HAP-1 (cell line): ENCODE measurements around the gene SCFD2.

Source experiments
- DNase-seq, 2 experiments: peaks; one replicate each; pipeline ENCODE4 v3.0.0-alpha.2; 2016 to 2020; ENCODE audit warnings: low spot score in 2 of 2
- H3K27me3 ChIP-seq: fragments of 250-450 bp; sonication (Bioruptor Pico); 2 replicates; pipeline ENCODE4 v1.5.1; 2020; ENCODE audit warnings: low read depth, mild to moderate bottlenecking, moderate library complexity
- H3K36me3 ChIP-seq: fragments of 250-450 bp; sonication (Bioruptor Pico); replicated peaks from 2 replicates; pipeline ENCODE4 v1.5.1; 2020; ENCODE audit warnings: mild to moderate bottlenecking
- H3K4me1 ChIP-seq: fragments of 250-450 bp; sonication (Bioruptor Pico); 2 replicates; pipeline ENCODE4 v1.5.1; 2020; ENCODE audit warnings: mild to moderate bottlenecking
- H3K4me3 ChIP-seq: fragments of 250-450 bp; sonication (Bioruptor Pico); 2 replicates; pipeline ENCODE4 v1.5.1; 2020; ENCODE audit warnings: mild to moderate bottlenecking, moderate library complexity
- H3K9me3 ChIP-seq: fragments of 250-450 bp; sonication (Bioruptor Pico); 2 replicates; pipeline ENCODE4 v1.5.1; 2020; ENCODE audit warnings: mild to moderate bottlenecking, moderate library complexity
- in situ Hi-C: fragments of 300-500 bp; cut with MboI; formaldehyde crosslinking; loops from 3 replicates; pipeline ENCODE4 v1.14.3; 2020; ENCODE audit warnings: low sequenced_read_pairs, inconsistent platforms, mixed read lengths

The SCFD2 gene

GRCh38 chr4:52890521-52890791 lies 475.4 kb downstream of the SCFD2 start:
- DNase-seq = no peak
- in situ Hi-C loops = no loop called here

DNA sequence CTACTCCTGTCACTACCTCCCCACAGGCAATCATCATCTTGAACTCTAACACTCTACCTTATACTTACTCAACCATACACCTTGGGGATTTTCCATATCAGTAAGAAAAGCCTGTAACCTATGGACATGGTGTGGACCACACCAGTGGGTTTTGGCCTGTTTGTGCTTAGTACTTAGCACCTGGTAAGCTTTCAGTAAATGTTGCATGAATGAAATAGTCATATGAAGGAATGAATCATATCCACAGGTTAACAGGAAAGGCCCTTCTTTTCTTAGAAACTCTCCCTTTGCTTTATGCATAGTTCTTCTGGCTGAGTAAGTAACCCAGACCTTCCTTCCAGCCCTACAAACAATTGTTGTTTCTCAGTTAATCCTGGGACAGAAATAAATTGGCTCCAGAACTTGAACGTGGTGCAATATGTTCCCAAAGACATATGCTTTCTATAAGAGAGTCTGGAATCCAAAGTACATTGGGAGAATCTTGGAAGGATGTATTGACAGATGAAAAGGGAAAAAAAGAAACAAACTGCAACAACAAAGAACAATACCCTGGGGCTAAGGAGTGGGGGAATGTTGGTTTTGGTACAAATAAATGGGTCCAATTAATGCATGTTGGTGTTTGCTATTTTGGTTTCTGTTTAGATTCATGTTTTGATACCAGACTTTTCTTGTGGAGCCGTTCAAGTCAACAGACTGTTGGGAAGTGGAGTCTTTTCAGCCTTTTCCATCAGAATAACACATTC lies 475.9 kb downstream of the SCFD2 start:
- H3K27me3 ChIP-seq = no peaks in the 10 kb centered on the region
- H3K4me3 ChIP-seq = no peak overlapping the region
- H3K36me3 ChIP-seq = no peaks in the 10 kb centered on the region
- H3K4me1 ChIP-seq = no peaks in the 10 kb centered on the region
- in situ Hi-C loops = no loop called here
- H3K9me3 ChIP-seq = no peaks in the 10 kb centered on the region
- DNase-seq = no peak

More at GRCh38 chr4:52890521-52890791, 475.4 kb downstream of the SCFD2 start:
- H3K4me1 ChIP-seq = no peaks in the 10 kb centered on the region
- H3K9me3 ChIP-seq = no peaks in the 10 kb centered on the region
- no peak overlapping the region for H3K4me3 ChIP-seq
- H3K27me3 ChIP-seq = no peaks in the 10 kb centered on the region
- no peaks in the 10 kb centered on the region for H3K36me3 ChIP-seq

DNA sequence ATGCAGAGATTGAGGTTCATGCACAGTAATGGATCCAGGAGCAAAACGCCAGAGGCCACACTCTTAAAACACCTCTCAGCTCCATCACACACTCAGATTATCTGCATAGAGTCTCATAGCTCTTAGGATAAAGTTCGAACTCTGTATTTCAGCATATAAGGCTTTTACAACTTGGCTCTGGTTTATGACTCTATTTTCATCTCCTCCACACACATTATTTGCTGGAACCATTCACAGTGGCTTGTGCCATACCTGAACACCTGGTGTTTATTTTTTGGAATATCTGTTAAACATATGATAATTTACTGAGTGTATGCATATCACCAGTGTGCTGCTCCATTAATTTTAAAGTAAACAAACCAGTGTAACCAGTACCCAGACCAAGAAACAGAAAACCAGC lies 476.5 kb downstream of the SCFD2 start:
- Histone ChIP-seq H3K4me1 (no peaks in the 10 kb centered on the region), H3K36me3 (no peaks in the 10 kb centered on the region), H3K4me3 (no peak overlapping the region), H3K27me3 (no peaks in the 10 kb centered on the region), H3K9me3 (no peaks in the 10 kb centered on the region)
- DNase-seq = no peak
- in situ Hi-C loops = no loop called here

DNA sequence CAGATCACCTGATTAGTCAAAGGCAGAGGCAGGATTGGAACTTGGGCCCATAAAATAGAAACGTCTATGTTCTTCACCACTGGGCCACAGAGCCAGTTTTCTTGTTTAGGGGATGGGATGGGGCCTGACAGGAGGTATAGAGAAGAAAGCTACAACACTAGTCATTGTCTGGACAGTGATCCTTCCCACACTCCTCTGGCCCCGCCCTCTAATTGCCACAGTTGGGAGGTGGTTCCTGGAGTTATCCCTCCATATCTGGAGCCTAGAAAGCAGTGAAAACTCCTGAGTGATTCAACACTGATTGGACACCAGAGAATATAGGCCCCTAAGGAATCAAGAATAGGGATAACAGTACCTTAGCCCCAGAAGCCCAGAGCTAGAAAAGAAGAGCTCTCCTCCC lies 480.9 kb downstream of the SCFD2 start:
- H3K36me3 ChIP-seq = no peaks in the 10 kb centered on the region
- no peaks in the 10 kb centered on the region for H3K9me3 ChIP-seq
- no peaks in the 10 kb centered on the region for H3K27me3 ChIP-seq
- DNase-seq = no peak
- in situ Hi-C loops = no loop called here
- H3K4me3 ChIP-seq = no peak overlapping the region
- H3K4me1 ChIP-seq = no peaks in the 10 kb centered on the region

DNA sequence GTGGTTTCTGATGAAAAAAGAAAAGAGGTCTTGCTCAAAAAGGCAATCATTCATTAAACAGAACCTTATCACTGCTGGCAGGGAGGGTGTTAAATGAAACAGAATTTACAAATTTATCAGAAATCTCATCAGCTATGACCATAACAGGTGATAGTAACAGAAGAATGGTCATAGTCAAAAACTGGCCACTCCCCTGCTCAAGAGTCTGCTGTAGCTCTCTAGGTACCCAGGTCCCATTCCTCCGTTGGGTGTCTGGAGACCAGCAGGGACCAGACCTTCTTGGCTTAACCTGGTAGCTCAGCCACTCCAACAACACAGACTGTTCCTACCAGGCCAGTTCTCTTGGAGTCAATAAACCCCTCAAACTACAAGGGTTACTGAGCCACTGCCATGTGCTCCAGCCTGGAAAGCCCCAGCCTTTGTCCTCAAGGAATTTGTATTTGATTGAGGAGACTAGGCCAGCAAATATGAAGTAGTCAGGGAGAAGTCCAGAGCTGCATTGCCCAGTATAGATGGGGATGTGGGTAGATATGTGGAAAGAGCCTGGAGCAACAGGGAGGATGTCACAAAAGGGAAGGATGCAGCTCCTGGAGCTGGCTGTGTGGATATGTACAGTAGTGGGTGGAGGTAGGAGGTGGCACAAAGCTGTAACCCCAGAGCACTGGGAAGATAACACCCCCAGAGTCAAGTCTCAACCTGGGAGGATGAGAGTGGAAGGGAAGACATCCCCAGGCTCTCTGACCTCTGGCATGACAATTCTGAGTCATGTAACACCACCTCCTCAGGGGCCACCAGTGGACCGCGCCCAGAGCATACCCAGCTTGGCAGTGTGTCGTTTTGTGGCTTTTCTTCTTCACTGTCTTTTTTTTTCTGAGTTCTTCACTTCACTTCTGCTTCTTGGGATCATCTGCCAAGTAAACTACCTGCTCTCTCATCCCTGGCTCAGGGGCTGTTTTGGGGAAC lies 481.9 kb downstream of the SCFD2 start:
- Histone ChIP-seq H3K27me3 (no peaks in the 10 kb centered on the region), H3K9me3 (no peaks in the 10 kb centered on the region), H3K4me1 (no peaks in the 10 kb centered on the region), H3K36me3 (no peaks in the 10 kb centered on the region), H3K4me3 (no peak overlapping the region)
- in situ Hi-C loops = no loop called here
- no peak for DNase-seq

DNA sequence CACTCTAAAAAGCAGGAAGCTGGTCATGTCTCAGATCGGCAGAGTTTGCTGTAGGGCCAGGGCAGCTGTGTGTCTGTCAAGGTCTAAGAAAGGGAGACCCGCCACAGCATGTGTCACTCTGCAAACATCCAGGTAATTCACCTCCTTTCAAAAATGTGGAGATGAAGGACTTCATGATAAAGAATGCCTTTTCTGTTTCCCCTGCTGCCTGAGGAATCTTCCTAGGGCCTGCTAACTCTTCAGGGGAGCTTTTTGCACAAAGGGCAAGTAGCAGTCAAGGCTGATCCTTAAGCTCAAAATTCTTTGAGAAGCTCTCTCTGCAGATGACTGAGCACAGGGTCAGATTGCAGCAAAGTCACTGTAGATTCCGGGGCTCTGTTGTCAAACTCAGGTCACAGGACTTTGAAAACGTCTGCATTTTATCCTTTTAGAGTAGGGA lies 482.7 kb downstream of the SCFD2 start:
- Histone ChIP-seq H3K9me3 (no peaks in the 10 kb centered on the region), H3K27me3 (no peaks in the 10 kb centered on the region), H3K4me1 (no peaks in the 10 kb centered on the region), H3K4me3 (no peak overlapping the region), H3K36me3 (no peaks in the 10 kb centered on the region)
- in situ Hi-C loops = no loop called here
- no peak for DNase-seq

DNA sequence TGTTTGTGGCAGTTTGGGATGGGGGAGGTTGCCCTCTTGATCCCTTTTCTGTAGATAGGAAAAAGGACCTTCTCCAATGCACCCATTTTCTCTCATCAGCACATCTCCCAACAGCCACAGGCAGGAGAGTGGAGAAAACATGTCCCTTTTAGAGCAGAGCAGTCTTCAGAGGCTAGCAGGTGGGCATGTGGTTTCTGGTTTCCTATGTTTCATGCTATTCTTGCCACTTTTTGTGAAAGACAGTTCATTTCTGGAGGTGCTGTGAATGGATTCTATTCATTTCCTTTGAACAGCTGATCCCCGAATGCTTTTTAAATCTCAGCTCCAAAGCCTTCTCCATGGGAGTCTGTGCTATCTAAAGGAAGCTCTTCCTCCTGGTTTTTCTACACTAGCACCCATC lies 484.9 kb downstream of the SCFD2 start:
- H3K4me1 ChIP-seq = no peaks in the 10 kb centered on the region
- in situ Hi-C loops = no loop called here
- H3K9me3 ChIP-seq = no peaks in the 10 kb centered on the region
- no peak for DNase-seq
- H3K36me3 ChIP-seq = no peaks in the 10 kb centered on the region
- H3K27me3 ChIP-seq = no peaks in the 10 kb centered on the region
- no peak overlapping the region for H3K4me3 ChIP-seq

GRCh38 chr4:52879471-52879870 lies 486.4 kb downstream of the SCFD2 start:
- Histone ChIP-seq H3K4me1 (no peaks in the 10 kb centered on the region), H3K4me3 (no peak overlapping the region), H3K27me3 (no peaks in the 10 kb centered on the region), H3K9me3 (no peaks in the 10 kb centered on the region), H3K36me3 (no peaks in the 10 kb centered on the region)
- in situ Hi-C loops = no loop called here
- no peak for DNase-seq

GRCh38 chr4:52877694-52878093 lies 488.2 kb downstream of the SCFD2 start:
- H3K4me1 ChIP-seq = no peaks in the 10 kb centered on the region
- H3K36me3 ChIP-seq = no peaks in the 10 kb centered on the region
- H3K9me3 ChIP-seq = no peaks in the 10 kb centered on the region
- in situ Hi-C loops = no loop called here
- no peak overlapping the region for H3K4me3 ChIP-seq
- no peak for DNase-seq
- H3K27me3 ChIP-seq = no peaks in the 10 kb centered on the region

DNA sequence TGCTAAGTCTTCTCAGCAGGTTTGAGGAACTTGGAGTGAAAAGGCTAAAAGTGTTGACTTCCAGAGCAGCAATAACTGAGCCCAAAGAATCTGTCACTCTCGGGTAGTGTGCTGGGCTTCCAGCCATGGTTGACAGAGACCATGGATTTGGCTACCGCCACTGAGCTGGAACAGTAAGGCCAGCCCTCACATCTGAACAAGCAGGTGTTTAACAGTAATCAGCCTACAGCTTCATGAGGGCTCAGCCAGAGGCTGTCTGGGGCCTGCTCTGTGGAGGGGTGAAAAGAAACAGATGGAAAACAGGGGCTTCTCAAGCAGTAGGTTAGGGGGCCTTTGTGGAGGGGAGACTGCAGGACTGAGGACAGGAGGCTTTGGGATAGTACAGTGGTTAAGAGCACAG lies 488.8 kb downstream of the SCFD2 start:
- Histone ChIP-seq H3K4me1 (no peaks in the 10 kb centered on the region), H3K27me3 (no peaks in the 10 kb centered on the region), H3K9me3 (no peaks in the 10 kb centered on the region), H3K4me3 (no peak overlapping the region), H3K36me3 (no peaks in the 10 kb centered on the region)
- no peak for DNase-seq
- in situ Hi-C loops = no loop called here

- Histone ChIP-seq H3K36me3 (no peaks in the 10 kb centered on the region), H3K4me1 (no peaks in the 10 kb centered on the region), H3K9me3 (no peaks in the 10 kb centered on the region), H3K27me3 (no peaks in the 10 kb centered on the region), H3K4me3 (no peak overlapping the region)
- DNase-seq = no peak
- in situ Hi-C loops = no loop called here
Measured at GRCh38 chr4:52876069-52876468, 489.8 kb downstream of the SCFD2 start.

DNA sequence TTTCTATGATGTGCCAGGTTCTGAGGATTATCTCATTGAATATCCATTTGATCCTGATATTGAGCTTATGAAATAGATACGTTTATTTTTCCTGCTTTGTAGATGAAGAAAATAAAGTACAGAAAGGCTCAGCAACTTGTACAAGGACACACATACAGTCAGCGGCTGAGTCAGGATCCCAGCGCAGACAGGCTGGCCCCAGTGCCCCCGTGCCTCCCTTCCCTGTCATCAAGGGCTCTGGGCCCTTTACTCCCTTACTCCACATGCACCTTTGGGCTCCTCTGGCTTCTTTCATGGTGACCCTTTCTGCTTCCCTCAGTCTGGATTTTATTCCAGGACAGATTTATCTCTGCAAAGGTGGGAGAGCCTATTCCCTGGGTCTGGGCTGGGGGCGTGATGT lies 490.9 kb downstream of the SCFD2 start:
- Histone ChIP-seq H3K9me3 (no peaks in the 10 kb centered on the region), H3K36me3 (no peaks in the 10 kb centered on the region), H3K27me3 (no peaks in the 10 kb centered on the region), H3K4me1 (no peaks in the 10 kb centered on the region), H3K4me3 (no peak overlapping the region)
- in situ Hi-C loops = no loop called here
- DNase-seq = no peak

DNA sequence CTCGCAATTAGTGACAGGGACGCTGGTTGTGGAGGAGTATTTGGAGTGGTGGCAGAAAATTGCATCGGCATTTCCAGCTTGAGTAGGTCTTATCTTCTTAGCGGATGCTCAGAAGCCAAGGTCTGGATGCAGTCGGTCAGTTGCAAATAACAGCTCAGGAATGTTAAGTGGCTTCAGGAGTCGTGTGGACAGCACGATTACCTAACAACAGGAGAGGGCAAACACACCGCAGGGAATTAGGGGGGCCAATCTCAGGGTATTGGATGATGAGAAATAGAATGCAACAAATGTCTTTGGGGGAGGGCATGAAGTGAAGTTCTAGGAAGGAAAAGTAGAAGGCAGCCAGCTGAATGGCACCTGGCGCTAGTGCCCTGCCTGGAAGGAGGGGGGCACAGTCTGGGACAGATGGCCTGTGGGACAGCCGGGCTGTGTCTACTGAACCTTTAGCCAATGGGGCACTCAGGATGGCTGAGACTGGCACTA lies 492.0 kb downstream of the SCFD2 start:
- no peak for DNase-seq
- H3K4me1 ChIP-seq = no peaks in the 10 kb centered on the region
- no peak overlapping the region for H3K4me3 ChIP-seq
- H3K36me3 ChIP-seq = no peaks in the 10 kb centered on the region
- H3K27me3 ChIP-seq = no peaks in the 10 kb centered on the region
- in situ Hi-C loops = no loop called here
- no peaks in the 10 kb centered on the region for H3K9me3 ChIP-seq

GRCh38 chr4:52873191-52873590 lies 492.7 kb downstream of the SCFD2 start:
- Histone ChIP-seq H3K36me3 (no peaks in the 10 kb centered on the region), H3K4me1 (no peaks in the 10 kb centered on the region), H3K27me3 (no peaks in the 10 kb centered on the region), H3K4me3 (no peak overlapping the region), H3K9me3 (no peaks in the 10 kb centered on the region)
- DNase-seq = no peak
- in situ Hi-C loops = no loop called here
